Measurements from ENCODE around the gene XPR1.

Gene XPR1
- total RNA-seq: 52.7 to 56.3 reads per million in 2 donors

DNA sequence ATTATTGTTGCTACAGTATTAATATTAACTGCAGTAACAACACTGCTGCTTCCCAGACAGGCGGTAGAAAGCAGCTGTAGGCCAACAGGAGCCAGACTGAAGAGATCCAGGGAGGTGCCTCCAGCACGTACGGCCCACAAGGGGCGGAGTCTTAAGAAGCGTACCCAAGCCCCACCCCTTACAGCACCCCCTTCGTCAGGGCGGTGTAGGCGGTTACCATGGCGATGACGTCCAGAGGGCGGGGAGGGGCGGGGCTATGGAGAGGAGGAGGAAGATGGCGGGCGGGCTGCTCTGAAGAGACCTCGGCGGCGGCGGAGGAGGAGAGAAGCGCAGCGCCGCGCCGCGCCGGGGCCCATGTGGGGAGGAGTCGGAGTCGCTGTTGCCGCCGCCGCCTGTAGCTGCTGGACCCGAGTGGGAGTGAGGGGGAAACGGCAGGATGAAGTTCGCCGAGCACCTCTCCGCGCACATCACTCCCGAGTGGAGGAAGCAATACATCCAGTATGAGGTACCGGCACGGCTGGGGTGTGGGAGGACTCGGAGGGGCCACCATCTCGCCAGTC lies at the start of gene XPR1:
XPR1 (plus strand) TSS at position 257 of the 560 bp plus-strand sequence; CDS start at position 437, 180 bp downstream.
- peak; percentile 92 for DNase-seq

DNA sequence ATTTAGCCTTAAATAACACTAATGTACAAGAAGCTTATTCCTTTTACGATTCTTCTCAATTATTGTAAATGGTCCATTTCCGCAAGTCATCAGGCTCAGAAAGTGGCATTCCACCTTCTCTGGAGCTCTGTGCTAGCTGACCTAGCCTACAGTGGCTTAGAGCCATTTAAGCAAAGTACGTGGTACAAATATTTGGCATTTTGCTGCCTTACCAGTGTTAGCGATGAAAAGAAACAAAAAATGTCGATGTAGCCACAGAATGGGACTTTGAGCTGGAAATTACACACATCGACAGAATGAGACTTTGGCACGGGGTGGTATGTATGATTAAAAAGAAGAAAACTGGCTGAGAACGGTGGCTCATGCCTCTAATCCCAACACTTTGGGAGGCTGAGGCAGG lies 47.0 kb upstream of the XPR1 start:
- no peak for DNase-seq

DNA sequence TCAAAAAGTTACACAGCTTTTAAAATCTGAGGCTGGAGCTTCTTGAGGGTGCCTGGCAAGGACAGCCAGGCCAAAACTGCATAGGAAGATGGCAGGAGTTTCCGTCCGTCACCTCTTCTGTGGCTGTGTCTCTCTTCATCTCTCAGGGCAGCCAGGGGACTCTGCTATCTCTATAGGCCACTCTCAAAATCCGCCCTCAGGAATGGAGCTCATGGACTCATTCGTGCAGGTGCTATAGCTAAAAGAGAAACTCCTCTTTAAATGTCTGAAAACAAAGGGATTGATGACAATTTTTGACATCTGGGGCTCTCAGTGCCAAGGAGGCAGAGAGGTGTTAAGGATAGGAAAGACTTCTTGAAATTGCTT lies 45.8 kb upstream of the XPR1 start:
- DNase-seq: no peak

DNA sequence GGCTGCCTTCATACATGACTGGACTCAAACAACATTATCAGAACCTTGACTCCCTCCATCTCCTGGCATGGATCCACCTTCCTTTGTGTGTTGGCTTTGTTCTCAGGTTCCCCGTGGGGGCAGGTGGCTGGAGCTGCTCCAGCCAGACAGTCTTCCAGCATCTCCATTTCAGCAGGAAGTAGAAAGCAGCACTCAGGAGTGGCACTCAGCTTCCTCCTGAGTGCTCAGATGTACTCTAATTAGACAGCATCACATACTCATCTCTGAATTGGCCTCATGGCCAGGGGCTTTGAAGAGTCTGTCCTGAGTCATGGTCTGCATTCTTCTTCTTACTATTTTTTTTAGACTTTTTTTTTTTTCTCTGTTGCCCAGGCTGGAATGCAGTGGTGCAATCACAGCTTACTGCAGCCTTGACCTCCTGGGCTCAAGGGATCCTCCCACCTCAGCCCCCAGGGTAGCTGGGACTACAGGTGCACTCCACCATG lies 45.1 kb upstream of the XPR1 start:
- DNase-seq: no peak

DNA sequence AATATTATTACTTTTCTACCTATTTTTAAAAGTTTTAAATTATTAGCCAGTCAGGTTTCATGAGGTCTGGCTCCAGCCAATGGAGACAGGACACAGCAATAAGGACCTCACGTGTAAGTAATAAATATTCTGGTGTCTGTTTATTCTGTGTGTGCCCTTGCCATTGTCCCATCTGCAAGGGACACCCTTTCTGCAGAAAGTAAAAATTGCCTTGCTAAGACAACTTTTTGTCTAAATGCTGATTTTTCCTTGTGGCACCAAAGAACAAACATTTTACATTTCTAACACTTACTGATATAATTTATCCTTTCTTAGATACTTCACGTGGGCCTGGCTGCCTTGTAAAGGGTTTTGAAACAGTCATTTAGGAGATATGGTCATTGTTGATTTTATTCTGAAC lies 43.7 kb upstream of the XPR1 start:
- DNase-seq: no peak

DNA sequence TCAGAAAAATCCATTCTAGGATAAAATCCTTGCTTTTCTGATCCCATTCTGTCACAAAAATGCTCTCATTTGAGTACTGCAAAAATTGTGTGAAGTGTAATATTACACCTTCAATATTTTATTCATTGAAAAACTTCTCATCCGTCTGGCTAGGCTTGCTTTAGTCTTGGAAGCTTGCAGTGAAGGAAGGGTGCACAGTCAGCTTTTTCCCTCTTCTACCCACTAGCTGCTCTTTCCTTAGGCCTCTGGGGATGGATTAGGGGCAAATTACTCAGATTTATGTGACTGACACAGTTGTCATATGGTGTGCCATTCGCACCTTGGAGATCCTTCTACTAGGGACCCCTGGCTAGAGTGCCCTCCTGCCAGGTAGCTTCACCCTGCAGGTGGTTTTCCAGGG lies 40.9 kb upstream of the XPR1 start:
- no peak for DNase-seq

DNA sequence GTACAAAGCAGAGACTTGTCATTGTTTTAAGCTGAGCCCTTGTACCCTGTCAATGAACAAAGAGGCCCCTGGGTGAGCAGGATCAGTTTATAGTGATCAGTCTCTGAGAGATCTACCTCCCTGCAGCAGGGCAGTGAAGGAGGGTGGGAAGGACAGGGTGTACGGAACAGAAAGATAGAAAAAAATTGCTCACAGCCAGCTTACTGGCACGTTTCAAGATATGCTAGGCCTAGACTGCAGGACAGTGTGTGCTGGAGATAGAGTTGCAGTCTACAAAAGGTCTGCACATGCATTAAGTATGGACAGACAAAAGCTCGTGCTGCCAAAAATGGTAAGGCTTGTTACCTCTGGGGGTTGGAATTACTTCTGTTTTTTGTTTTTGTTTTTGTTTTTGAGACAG lies 38.4 kb upstream of the XPR1 start:
- DNase-seq: no peak

DNA sequence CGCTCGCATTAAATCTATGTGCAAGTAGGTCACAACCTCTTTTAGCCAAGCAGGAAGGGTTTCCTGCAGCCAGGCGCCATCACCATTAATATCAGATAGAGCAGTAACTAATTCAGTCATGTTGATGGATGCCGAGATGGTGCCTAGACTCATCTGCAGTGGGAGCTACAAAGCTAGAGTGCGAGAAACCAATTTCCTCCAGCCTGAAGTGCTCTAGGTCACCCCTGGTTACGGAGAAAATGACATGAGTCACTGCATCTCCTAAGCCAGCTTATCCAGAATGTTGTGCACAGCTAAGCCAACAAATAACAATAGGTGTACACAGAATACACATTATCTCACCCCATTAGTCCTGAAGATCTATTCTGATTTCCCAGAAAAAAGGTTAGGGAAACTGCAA lies 37.1 kb upstream of the XPR1 start:
- no peak for DNase-seq

DNA sequence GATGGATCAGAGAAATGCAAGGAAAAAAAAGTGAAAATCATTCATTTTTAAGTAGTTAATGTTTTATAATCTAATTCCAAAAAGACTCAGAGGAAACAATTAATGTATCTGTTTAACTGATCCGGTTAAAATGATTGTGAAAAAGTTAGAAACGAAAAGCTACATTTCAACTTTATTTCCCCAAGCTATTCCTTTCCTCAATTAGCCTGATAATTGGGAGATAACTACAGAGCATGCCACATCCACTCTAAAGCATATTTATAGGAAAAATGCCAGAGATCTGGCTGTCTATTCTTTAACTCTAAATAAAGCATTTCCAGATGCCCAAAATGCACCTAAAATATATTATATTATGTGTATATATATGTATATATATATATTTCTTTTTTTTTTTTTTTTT lies 35.9 kb upstream of the XPR1 start:
- no peak for DNase-seq

DNA sequence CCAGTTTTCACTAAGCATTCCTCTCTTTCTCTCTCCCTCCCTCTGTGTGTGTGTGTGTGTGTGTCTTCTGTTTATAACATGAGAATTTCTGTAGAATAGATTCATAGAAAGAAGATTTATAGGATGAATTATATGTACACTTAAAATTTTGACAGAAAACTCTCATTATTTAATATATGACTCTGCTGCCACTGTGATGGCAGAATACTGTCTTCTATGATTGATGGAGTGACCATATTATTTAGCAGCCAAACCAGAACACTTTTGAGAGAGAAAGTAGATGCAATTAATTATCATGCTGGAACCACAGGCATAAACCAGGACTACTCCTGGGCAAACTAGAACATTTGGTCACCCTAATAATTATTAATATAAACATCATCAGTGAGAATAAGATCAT lies 34.3 kb upstream of the XPR1 start:
- DNase-seq: no peak

DNA sequence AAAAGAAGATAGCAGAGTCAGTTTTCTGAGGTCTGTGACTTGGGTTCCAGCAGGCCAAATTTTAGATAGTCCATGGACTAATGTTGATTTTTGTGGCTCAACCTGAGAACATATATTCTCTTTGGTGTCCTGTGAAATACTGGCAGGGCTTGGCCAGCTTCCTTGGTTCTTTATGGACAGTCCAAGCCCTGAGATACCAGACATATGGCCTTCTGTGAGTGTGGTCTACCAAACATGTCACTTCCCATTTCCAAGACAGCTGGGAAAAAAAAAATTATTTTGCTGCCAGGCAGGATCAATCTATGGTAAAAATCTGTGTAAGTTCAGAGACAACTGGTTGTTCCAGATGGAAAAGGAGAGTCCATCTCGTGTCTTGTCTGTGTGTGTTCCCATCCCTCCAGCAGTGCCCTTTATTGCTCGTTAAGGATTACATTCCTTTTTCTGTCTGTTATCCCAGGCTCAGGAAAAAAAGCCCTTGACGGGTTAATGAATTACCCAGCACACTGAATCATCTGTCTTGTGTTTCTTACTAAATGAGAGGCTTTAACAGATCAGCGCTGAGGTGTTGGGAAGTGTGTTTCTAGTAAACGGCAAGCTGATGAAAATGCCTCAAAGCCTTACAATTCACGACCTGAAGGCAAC lies 33.4 kb upstream of the XPR1 start:
- DNase-seq: no peak

DNA sequence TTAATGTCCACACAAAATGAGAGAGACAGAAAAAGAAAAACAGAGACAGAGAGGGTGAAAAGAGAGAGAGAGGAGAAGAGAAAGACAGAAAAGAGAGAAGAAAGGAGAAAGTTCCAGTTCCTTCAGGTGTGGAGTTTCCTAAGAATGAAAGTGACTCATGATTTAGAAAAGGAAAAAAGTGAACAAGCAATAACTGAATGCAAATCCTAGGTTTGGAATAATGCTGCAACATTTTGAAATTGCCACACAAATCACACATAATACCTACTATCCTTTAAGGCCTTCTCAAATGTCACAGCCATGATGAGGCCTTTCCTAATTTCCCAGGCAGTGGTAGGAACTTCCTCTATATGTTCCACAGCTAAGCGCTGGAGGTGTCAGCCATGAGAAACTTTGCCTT lies 31.5 kb upstream of the XPR1 start:
- no peak for DNase-seq

DNA sequence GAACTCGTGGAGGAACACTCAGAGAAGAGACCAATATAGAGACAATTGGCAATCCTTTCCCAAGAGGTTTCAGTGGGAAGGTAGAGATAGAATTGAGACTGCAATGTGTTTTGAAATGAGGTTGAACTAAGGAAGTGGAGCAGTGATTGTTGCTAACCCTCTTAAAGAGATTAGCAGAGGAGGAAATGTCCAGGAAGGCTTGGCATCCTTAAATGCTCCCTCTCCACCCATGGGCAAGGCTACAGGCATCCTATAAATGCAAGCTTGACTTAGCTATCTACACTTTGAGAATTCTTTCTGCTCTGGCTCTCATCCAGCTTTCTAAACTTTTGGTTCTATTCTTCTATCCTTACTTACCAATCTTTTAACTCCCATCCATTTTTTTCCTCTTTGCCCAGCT lies 30.3 kb upstream of the XPR1 start:
- no peak for DNase-seq

DNA sequence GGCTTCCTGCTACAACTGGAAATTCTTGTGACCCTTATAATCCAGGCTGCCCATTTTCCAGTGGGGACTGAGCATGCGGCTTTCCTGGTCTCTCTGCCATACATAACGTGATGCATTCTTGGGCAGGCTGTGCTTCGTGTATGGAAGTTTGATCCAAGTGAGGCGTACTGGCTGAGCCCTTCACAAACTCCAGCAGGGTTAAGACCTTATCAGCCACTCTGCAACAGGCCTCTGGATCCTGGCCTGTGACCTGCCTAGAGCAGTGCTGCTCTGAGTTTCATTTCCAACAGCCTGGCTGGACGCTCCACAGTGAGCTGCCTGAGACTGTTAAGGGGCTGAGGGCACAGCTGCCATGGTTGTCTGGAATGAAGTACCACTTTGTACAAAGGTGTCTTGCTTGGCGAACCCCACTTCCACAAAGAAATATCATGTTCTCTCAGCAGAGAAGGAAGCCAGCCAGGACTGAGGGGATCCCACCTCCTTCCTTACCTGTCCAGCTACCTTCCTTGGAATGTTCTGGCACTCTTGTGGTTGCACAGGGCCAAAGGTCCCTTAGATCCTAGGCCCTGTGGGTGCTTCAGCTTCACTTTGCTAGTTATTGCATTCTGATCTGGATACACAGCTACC lies 28.5 kb upstream of the XPR1 start:
- no peak for DNase-seq

DNA sequence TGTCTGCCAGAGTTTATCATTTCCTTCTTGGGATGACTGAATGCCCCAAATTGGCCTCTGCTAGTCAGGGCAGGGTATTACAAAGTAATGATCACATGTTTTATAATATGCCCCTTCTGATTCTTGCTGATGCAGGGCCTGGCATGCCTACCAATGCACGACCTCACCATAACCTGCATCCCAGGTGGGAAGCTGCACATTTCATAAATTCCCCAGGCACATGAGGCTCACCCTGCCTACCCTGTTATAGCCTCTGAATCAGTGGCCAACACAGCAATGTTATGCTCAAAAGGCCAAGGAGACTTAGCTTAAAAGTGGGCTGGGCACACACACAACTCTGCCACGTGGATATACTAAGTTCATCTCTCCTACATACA lies 28.0 kb upstream of the XPR1 start:
- no peak for DNase-seq

DNA sequence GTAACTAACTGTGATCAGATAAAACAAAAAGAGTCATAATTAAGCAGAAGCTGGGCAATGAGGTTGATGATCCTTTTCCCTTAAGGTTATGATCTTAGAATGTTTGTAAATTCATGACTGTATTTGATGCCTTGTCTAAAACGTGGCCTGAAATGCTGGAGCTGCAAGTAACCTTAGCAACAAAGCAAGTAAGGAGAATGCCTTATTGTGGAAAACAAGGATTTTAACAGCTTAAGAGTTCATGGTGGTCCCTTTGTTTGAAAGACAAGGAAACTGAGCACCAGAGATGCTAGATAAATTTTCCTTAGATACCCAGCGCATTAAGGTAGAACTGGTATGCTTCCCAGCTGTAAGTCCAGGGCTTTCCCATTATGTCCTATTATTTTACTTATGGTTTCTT lies 25.7 kb upstream of the XPR1 start:
- DNase-seq: no peak

DNA sequence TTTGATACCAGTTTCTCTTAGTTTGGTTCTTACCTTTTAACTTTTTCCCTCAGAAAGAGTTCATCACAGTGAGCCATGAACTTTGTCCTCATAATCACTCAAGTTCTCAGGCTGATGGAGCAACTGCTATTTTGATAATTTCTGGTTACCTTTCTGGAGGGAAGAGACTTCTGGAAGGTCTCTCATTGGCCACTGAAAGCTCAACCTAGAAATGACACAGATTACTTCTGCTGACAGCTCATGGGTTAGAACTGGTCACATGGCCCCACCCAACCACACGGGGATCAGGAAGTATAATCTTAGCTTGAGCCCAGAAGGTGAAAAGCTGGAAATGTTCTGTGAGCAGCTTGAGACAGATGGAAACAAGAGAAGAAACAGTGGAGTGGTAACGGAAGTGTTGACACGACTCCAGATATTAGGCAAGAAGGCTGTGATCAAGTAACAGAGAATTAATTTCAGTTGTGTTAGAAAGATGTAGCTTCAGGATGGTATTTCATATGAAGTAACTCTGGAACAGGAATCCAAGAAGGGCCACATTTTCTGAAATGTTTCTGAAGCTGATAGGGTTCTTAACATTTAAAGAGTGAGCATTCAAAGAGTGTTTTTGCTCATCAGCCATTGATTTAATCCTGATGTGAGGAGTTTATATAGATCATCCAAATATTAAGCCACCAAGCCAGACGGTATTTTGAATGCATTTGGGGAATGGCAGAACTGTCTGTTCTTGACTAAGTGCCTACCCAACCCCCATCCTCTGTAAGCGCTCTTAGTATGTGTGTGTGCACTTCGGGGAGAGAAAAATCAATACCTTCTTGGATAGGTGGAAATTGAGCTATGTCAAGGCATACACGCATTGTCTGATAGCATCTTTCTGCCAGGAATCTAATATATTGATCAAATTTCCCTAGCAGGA lies 21.9 kb upstream of the XPR1 start:
- no peak for DNase-seq

DNA sequence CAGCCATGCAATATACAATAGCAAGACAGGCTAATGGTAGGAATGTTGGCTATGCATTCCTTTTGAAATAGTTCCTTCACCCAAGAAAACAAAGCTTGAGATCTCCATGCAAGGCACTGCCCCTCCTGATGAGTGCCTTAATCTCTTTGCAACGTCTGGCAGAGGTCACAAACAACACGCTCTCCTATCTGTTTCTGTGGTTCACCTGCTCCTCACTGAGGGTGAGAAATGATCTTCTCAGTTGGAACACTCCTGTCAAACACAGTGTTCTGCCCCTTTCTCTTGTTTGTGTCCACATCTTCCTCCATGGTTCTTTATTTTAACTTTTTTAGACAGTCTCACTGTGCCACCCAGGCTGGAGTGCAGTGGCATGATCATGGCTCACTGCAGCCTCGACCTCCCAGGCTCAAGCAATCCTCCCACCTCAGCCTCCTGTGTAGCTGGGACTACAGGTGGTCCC lies 21.2 kb upstream of the XPR1 start:
- DNase-seq: no peak

DNA sequence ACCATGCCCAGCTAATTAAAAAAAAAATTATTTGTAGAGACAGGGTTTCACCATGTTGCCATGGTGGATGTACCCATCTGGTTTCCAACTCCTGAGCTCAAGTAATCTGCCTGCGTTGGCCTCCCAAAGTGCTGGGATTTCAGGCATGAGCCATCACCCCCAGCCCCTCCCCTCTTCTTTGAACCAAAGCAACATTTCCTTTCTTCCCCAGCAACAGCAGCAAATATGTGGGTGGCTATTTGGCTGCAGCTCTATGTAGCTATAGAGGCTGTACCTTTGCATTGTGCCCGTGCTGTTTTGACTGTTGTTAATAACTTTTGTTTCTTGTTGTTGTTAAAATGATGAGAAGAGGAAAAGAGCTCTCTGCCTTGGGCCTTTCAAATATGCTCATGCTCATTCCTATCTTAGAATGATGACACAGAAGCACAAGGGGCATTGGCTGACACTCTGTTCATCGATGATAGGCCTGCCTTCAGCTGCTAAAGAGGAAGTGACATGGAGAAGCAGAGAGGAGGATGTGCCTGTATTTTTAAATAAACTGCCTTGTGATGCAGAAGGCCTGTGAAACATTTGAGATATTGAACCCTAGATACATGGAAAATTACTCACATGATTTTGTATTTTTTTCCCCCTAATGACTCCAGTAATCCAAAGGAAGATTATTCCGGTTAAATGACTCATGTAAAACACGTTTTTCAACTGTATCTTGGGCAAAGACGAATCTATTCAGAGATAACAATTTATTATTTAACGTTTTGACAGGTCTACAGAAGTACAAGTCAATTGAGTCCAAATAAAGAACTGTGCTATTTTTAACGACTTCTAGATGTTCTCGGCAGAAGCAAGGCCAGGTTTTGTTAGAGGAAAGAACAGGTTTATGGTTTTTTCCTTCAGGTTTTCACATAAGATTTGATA lies 20.5 kb upstream of the XPR1 start:
- DNase-seq: no peak

DNA sequence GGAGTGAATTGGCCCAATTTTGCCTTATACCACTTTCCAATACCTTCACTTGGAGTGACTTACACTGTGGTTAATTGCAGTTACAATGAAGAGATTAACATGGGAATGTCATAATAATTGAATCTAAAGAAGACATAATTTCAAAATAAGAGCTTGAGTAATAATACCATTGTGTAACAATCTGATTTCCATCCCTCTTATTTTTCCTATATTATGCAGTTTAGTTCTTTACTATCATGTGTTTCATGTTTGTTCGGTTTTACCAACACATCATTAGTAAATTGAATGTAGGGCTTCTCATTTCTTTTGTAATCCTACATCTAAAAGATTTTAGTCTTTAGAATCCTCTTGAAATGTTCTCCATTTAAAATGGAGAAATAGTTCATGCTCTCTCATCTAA lies 19.2 kb upstream of the XPR1 start:
- DNase-seq: no peak

DNA sequence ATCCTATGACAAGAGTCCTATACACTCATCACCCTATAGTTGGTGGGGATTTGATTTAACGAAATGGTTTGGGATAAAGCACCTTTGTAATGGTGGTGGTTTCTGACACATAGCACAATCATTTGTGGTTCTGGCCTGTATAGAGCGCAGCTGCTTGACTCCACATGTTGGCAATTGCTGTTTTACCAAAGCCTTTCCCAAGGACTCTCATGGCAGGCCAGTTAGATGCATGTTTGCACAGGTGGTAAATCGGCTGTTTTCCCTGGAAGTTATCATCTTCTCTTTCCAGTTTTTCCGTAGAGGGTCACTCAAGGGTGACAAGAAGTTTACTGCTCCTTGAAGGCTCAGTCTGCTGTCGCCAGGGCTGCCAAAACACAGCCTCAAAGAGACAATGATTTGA lies 17.1 kb upstream of the XPR1 start:
- DNase-seq: no peak

Data from activated gamma-delta T cell (primary cell).